ENCODE data around the gene PLB1. TPM values are rescaled to one million over a fixed set of nuclear protein-coding genes. Genes with fewer than 3 reads are reported as not detected.

PLB1 gene
- total and polyA plus RNA-seq, 2 experiments from 2014 or later = 0.06 to 0.21 TPM

DNA sequence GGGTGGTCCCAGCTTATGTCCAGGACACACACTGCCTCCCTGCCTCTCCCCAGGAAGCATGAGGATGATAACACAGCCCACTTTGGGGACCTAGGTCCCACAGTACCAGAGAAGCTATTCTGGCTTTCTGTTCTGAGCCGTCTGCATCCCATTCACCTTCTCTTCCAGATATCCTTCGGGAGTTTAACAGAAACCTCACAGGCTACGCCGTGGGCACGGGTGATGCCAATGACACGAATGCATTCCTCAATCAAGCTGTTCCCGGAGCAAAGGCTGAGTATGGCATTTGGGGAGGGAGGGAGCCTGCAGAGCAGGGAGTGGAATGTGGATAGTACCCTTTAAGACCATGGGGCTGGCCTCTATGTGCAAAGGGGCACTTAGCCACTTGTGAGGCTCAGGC lies 102.6 kb downstream of the PLB1 start (continued):
- TF ChIP-seq, protein P1, sequence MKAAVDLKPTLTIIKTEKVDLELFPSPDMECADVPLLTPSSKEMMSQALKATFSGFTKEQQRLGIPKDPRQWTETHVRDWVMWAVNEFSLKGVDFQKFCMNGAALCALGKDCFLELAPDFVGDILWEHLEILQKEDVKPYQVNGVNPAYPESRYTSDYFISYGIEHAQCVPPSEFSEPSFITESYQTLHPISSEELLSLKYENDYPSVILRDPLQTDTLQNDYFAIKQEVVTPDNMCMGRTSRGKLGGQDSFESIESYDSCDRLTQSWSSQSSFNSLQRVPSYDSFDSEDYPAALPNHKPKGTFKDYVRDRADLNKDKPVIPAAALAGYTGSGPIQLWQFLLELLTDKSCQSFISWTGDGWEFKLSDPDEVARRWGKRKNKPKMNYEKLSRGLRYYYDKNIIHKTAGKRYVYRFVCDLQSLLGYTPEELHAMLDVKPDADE (IDR thresholded peaks at IDR 0.05) = no peak
- TF ChIP-seq ZNF331 (CRISPR knock-in tag; IDR thresholded peaks at IDR 0.05; ENCODE audit: low read depth) (no peak), EZH2 (IDR thresholded peaks at IDR 0.05; ENCODE audit: low read depth, unreplicated experiment) (no peak), ZNF114 (CRISPR knock-in tag; IDR thresholded peaks at IDR 0.05) (no peak)
- TF ChIP-seq, protein P2, sequence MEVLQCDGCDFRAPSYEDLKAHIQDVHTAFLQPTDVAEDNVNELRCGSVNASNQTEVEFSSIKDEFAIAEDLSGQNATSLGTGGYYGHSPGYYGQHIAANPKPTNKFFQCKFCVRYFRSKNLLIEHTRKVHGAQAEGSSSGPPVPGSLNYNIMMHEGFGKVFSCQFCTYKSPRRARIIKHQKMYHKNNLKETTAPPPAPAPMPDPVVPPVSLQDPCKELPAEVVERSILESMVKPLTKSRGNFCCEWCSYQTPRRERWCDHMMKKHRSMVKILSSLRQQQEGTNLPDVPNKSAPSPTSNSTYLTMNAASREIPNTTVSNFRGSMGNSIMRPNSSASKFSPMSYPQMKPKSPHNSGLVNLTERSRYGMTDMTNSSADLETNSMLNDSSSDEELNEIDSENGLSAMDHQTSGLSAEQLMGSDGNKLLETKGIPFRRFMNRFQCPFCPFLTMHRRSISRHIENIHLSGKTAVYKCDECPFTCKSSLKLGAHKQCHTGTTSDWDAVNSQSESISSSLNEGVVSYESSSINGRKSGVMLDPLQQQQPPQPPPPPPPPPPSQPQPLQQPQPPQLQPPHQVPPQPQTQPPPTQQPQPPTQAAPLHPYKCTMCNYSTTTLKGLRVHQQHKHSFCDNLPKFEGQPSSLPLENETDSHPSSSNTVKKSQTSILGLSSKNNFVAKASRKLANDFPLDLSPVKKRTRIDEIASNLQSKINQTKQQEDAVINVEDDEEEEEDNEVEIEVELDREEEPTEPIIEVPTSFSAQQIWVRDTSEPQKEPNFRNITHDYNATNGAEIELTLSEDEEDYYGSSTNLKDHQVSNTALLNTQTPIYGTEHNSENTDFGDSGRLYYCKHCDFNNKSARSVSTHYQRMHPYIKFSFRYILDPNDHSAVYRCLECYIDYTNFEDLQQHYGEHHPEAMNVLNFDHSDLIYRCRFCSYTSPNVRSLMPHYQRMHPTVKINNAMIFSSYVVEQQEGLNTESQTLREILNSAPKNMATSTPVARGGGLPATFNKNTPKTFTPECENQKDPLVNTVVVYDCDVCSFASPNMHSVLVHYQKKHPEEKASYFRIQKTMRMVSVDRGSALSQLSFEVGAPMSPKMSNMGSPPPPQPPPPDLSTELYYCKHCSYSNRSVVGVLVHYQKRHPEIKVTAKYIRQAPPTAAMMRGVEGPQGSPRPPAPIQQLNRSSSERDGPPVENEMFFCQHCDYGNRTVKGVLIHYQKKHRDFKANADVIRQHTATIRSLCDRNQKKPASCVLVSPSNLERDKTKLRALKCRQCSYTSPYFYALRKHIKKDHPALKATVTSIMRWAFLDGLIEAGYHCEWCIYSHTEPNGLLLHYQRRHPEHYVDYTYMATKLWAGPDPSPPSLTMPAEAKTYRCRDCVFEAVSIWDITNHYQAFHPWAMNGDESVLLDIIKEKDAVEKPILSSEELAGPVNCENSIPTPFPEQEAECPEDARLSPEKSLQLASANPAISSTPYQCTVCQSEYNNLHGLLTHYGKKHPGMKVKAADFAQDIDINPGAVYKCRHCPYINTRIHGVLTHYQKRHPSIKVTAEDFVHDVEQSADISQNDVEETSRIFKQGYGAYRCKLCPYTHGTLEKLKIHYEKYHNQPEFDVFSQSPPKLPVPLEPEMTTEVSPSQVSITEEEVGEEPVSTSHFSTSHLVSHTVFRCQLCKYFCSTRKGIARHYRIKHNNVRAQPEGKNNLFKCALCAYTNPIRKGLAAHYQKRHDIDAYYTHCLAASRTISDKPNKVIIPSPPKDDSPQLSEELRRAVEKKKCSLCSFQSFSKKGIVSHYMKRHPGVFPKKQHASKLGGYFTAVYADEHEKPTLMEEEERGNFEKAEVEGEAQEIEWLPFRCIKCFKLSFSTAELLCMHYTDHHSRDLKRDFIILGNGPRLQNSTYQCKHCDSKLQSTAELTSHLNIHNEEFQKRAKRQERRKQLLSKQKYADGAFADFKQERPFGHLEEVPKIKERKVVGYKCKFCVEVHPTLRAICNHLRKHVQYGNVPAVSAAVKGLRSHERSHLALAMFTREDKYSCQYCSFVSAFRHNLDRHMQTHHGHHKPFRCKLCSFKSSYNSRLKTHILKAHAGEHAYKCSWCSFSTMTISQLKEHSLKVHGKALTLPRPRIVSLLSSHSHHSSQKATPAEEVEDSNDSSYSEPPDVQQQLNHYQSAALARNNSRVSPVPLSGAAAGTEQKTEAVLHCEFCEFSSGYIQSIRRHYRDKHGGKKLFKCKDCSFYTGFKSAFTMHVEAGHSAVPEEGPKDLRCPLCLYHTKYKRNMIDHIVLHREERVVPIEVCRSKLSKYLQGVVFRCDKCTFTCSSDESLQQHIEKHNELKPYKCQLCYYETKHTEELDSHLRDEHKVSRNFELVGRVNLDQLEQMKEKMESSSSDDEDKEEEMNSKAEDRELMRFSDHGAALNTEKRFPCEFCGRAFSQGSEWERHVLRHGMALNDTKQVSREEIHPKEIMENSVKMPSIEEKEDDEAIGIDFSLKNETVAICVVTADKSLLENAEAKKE (CRISPR knock-in tag; IDR thresholded peaks at IDR 0.05) = no peak

DNA sequence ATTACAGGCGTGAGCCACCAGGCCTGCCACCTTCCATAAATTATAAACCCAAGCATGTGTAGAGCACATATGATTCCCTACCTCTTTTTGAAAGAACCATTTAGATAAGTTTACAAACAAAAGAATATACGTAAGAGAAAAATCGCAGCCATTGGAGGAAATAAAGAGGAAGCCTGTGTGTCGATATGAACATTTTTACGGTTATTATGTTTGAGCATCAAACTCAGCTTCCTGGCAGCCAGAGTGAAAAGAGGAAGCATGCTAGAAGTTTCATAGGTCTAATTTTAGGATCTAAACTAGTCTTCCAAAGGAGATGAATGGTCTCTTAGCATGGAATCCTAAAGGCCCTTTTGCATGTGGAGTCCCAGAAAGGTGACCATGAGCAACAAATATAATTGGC lies 104.3 kb downstream of the PLB1 start:
- Histone ChIP-seq H3K79me2 (replicated peaks; ENCODE audit: insufficient read depth) (no peaks in the 10 kb centered on the region), H2AFZ (no peak overlapping the region), H4K20me1 (replicated peaks; ENCODE audit: insufficient read depth) (no peaks in the 10 kb centered on the region), H3K4me1 (ENCODE audit: insufficient read depth) (no peaks in the 10 kb centered on the region), H3K4me2 (no peak overlapping the region), H3K36me3 (ENCODE audit: insufficient read depth) (no peaks in the 10 kb centered on the region), H3K27ac (ENCODE audit: low read depth) (no peak overlapping the region), H3K9me2 (ENCODE audit: insufficient read depth) (no peaks in the 10 kb centered on the region), H3F3A (replicated peaks; ENCODE audit: low read depth) (no peaks in the 10 kb centered on the region), H3K4me3 (no peak overlapping the region), H3K27me3 (ENCODE audit: insufficient read depth) (no peaks in the 10 kb centered on the region)
- Mint-ChIP-seq H3K27ac (no peak overlapping the region), H3K9me3 (no peaks in the 10 kb centered on the region), H3K4me1 (peaks cover 4% of the 10 kb centered on the region), H3K27me3 (ENCODE audit: insufficient read depth, low read depth, poor library complexity) (peaks cover 3% of the 10 kb centered on the region), H3K4me3 (no peak overlapping the region), H3K36me3 (ENCODE audit: low read depth) (no peaks in the 10 kb centered on the region)
- TF ChIP-seq, protein P3, sequence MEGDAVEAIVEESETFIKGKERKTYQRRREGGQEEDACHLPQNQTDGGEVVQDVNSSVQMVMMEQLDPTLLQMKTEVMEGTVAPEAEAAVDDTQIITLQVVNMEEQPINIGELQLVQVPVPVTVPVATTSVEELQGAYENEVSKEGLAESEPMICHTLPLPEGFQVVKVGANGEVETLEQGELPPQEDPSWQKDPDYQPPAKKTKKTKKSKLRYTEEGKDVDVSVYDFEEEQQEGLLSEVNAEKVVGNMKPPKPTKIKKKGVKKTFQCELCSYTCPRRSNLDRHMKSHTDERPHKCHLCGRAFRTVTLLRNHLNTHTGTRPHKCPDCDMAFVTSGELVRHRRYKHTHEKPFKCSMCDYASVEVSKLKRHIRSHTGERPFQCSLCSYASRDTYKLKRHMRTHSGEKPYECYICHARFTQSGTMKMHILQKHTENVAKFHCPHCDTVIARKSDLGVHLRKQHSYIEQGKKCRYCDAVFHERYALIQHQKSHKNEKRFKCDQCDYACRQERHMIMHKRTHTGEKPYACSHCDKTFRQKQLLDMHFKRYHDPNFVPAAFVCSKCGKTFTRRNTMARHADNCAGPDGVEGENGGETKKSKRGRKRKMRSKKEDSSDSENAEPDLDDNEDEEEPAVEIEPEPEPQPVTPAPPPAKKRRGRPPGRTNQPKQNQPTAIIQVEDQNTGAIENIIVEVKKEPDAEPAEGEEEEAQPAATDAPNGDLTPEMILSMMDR (conservative IDR thresholded peaks at IDR 0.05; ENCODE audit: low read depth in 2 of 2) = no peak
- no peak for TF ChIP-seq JUNB (IDR thresholded peaks at IDR 0.05; ENCODE audit: unreplicated experiment)
- no peak for ATAC-seq
- DNase-seq (ENCODE audit: low spot score) = no peak
